ENCODE measurements around the gene CDH22. TPM values are rescaled to one million over a fixed set of nuclear protein-coding genes. Genes with fewer than 3 reads are reported as not detected.
A peak's percentile ranks its signal among the peaks of the same experiment; 100 is the strongest.

The CDH22 gene
- total RNA-seq: under 1 TPM; 0.12 to 0.13 TPM

GRCh38 chr20:46308258-46309157 lies at the start of gene CDH22:
Gene CDH22, minus strand, starts transcription at chr20:46308498. Its CDS starts 57,204 bp downstream, at chr20:46251294.
- Histone ChIP-seq H3K27ac (no peak within 1 kb of the TSS), H3K36me3 (no peaks in the 10 kb centered on the region), H3K9me3 (no peaks in the 10 kb centered on the region), H3K9ac (ENCODE audit: low read depth in 2 of 2, low read length in 2 of 2) (no peak within 1 kb of the TSS), H3K4me1 (peaks cover 8% of the 10 kb centered on the region), H3K27me3 (peaks cover 63% of the 10 kb centered on the region), H3K4me3 (peak within 1 kb of the TSS; percentile 27)
- TF ChIP-seq CTCF (IDR thresholded peaks at IDR 0.05): no peak
- intact Hi-C loops (cut with DNase I): no loop called here
- DNase-seq: no peak

- Histone ChIP-seq H3K9ac (ENCODE audit: low read depth in 2 of 2, low read length in 2 of 2) (no peak overlapping the region), H3K4me3 (no peak overlapping the region), H3K27me3 (no peaks in the 10 kb centered on the region), H3K9me3 (no peaks in the 10 kb centered on the region), H3K4me1 (peaks cover 2% of the 10 kb centered on the region), H3K36me3 (no peaks in the 10 kb centered on the region), H3K27ac (no peak overlapping the region)
- TF ChIP-seq CTCF (IDR thresholded peaks at IDR 0.05): no peak
- DNase-seq: no peak
- intact Hi-C loops (cut with DNase I): no loop called here
Observed at GRCh38 chr20:46357030-46357514, 48.8 kb upstream of the CDH22 start.

GRCh38 chr20:46356195-46357029 lies 48.1 kb upstream of the CDH22 start:
- no peak for DNase-seq
- intact Hi-C loops (cut with DNase I): no loop called here
- no peak overlapping the region for H3K4me3 ChIP-seq
- no peak overlapping the region for H3K27ac ChIP-seq
- TF ChIP-seq CTCF (IDR thresholded peaks at IDR 0.05): no peak
- no peak overlapping the region for H3K9ac ChIP-seq (ENCODE audit: low read depth in 2 of 2, low read length in 2 of 2)
- no peaks in the 10 kb centered on the region for H3K4me1 ChIP-seq
- no peaks in the 10 kb centered on the region for H3K27me3 ChIP-seq
- H3K36me3 ChIP-seq: no peaks in the 10 kb centered on the region
- H3K9me3 ChIP-seq: no peaks in the 10 kb centered on the region

GRCh38 chr20:46355778-46356177 lies 47.5 kb upstream of the CDH22 start:
- intact Hi-C loops (cut with DNase I): no loop called here
- no peak overlapping the region for H3K9ac ChIP-seq (ENCODE audit: low read depth in 2 of 2, low read length in 2 of 2)
- H3K9me3 ChIP-seq: no peaks in the 10 kb centered on the region
- H3K4me1 ChIP-seq: no peaks in the 10 kb centered on the region
- H3K27ac ChIP-seq: no peak overlapping the region
- no peaks in the 10 kb centered on the region for H3K27me3 ChIP-seq
- H3K36me3 ChIP-seq: no peaks in the 10 kb centered on the region
- TF ChIP-seq CTCF (IDR thresholded peaks at IDR 0.05): no peak
- H3K4me3 ChIP-seq: no peak overlapping the region
- no peak for DNase-seq

- Histone ChIP-seq H3K9ac (ENCODE audit: low read depth in 2 of 2, low read length in 2 of 2) (no peak overlapping the region), H3K36me3 (no peaks in the 10 kb centered on the region)
Observed at GRCh38 chr20:46354920-46355654, 46.8 kb upstream of the CDH22 start.

More at GRCh38 chr20:46354920-46355654, 46.8 kb upstream of the CDH22 start:
- no peak overlapping the region for H3K4me3 ChIP-seq
- no peak for TF ChIP-seq CTCF (IDR thresholded peaks at IDR 0.05)
- intact Hi-C loops (cut with DNase I): no loop called here
- no peak overlapping the region for H3K27ac ChIP-seq
- no peaks in the 10 kb centered on the region for H3K9me3 ChIP-seq
- DNase-seq: no peak
- no peaks in the 10 kb centered on the region for H3K27me3 ChIP-seq
- H3K4me1 ChIP-seq: no peaks in the 10 kb centered on the region

Data from colonic mucosa (tissue), 4 donors.